Stomach (tissue), 9 donors: Measurements from ENCODE around the gene NELFCD. TPM values are rescaled to one million over a fixed set of nuclear protein-coding genes. Genes with fewer than 3 reads are reported as not detected.

ENCODE experiments used
- DNase-seq, 2 donors: peaks; one replicate each; pipeline versions ENCODE4 v3.0.0 to v3.0.0-alpha.2; 2013 to 2019
- H3K27ac ChIP-seq, 5 donors: fragments of 200-600 bp in 4 of 5; sonication (generic) in 4 of 5; one replicate each; pipeline ENCODE4 v1.5.1; 2013 to 2019; ENCODE audit warnings: mild to moderate bottlenecking in 1 of 5, moderate library complexity in 1 of 5
- H3K27me3 ChIP-seq, 3 donors: fragments of 200-600 bp; sonication (generic); one replicate each; pipeline ENCODE4 v1.5.1; 2017 to 2019; ENCODE audit warnings: mixed run types in 1 of 3
- H3K36me3 ChIP-seq, 4 donors: fragments of 200-600 bp; sonication (generic); 1 replicate in 3 of 4; 2 replicates in 1 of 4; pipeline ENCODE4 v1.5.1; 2016 to 2019
- H3K4me1 ChIP-seq, 4 donors: fragments of 200-600 bp; sonication (generic); one replicate each; pipeline ENCODE4 v1.5.1; 2016 to 2019
- H3K4me3 ChIP-seq, 4 donors: fragments of 200-600 bp; sonication (generic) in 3 of 4; one replicate each; pipeline ENCODE4 v1.5.1; 2016 to 2019; ENCODE audit warnings: mild to moderate bottlenecking in 1 of 4
- H3K9me3 ChIP-seq, 4 donors: fragments of 200-600 bp; sonication (generic); one replicate each; pipeline ENCODE4 v1.5.1; 2016 to 2019
- CTCF ChIP-seq, 7 experiments: fragments of 450-650 bp in 4 of 7; fragments of 200-600 bp in 3 of 7; sonication (generic) in 3 of 7; IDR thresholded peaks; one replicate each; pipeline ENCODE4 v1.5.1; 2016 to 2019; ENCODE audit warnings: antibody characterized with exemption in 7 of 7, control low read depth in 2 of 7, mild to moderate bottlenecking in 1 of 7
- EP300 ChIP-seq: sonication (generic); formaldehyde crosslinking; IDR thresholded peaks from one replicate; pipeline ENCODE4 v1.6.1; 2017; ENCODE audit warnings: antibody characterized with exemption
- POLR2A ChIP-seq, 4 donors: fragments of 450-650 bp; IDR thresholded peaks; one replicate each; pipeline ENCODE4 v1.6.1; 2016; ENCODE audit warnings: antibody characterized with exemption in 4 of 4, control low read depth in 2 of 4, mild to moderate bottlenecking in 1 of 4, moderate library complexity in 1 of 4
- POLR2AphosphoS5 ChIP-seq, 3 donors: sonication (generic); formaldehyde crosslinking; IDR thresholded peaks; one replicate each; pipeline ENCODE4 v1.6.1; 2016; ENCODE audit warnings: antibody characterized with exemption in 3 of 3
- WGBS, 5 donors: extraction: QIAGEN DNeasy Blood & Tissue Kit in 3 of 5; methylation state at CpG; one replicate each; pipeline versions ENCODE4 v1.1.5 to v1.1.7; 2013 to 2018; 5-methylcytosine and 5-hydroxymethylcytosine counted together
- intact Hi-C: fragments of 100-400 bp; cut with DNase I; formaldehyde crosslinking; loops from one replicate; pipeline ENCODE4 v1.15.1; 2023; ENCODE audit warnings: low total_unique reads
- polyA plus RNA-seq, 3 donors: library from polyadenylated mRNA; stranded (reverse); fragments of 200-250 nt; gene quantifications; one replicate each; pipeline ENCODE4 v1.2.3, GENCODE V29; 2013
- total RNA-seq, 5 donors: library from RNA; depleted of rRNA; stranded (reverse); fragments of >200 nt; gene quantifications; one replicate each; pipeline versions ENCODE4 v1.1.0 to v1.2.3, GENCODE V29; 2014 to 2016
- donor health status: healthy with polysubstance abuse.
- donor health status: Bipolar disorder and iron deficiency.
- donor health status: healthy.

NELFCD gene
- total and polyA plus RNA-seq, 8 donors, result 20.9 to 59.5 (median 41.2) TPM

DNA sequence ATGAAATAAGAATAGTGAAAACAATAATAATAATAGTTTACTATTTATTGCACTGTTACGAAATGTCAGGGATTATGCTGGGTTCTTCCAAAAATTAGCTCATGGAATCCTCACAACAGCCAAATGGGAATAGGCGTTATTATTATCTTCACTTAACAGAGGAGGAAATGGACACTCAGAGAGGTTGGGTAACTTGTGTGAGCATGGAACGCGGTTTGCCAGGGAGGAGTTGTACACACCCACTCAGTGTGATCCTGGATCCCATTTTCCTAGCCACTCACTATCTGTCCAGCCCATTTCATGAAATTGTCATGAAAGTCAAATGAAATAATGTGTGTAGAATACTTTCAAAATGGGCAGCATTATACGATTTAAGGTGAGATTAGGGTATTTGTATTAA is 4.6 kb downstream of the NELFCD start:
- DNase-seq, result peak in 1 of 2 donors; percentile 13
- H3K27ac ChIP-seq, result no peak overlapping the region
- TF ChIP-seq POLR2AphosphoS5 (IDR thresholded peaks at IDR 0.05), result no peak
- TF ChIP-seq EP300, result no peak
- no peak for TF ChIP-seq CTCF (IDR thresholded peaks at IDR 0.05)
- no peak for TF ChIP-seq POLR2A (IDR thresholded peaks at IDR 0.05)

GRCh38 chr20:58986286-58986967 is 5.4 kb downstream of the NELFCD start:
- Histone ChIP-seq H3K4me1 (peaks cover 14 to 49% (median 35%) of the 10 kb centered on the region in 4 donors), H3K36me3 (peaks cover 48 to 56% (median 56%) of the 10 kb centered on the region in 4 donors), H3K27ac (no peak overlapping the region), H3K9me3 (no peaks in the 10 kb centered on the region), H3K27me3 (no peaks in the 10 kb centered on the region), H3K4me3 (no peak overlapping the region)
- 72 to 76% (median 73%) methylated on average over 9 of the region's 9 CpGs for whole genome bisulfite sequencing, 5 donors
- TF ChIP-seq EP300 (no peak), POLR2AphosphoS5 (IDR thresholded peaks at IDR 0.05) (no peak), CTCF (IDR thresholded peaks at IDR 0.05) (no peak)
- peak in 1 of 2 donors; percentile 4 for DNase-seq
- intact Hi-C loops, result loop anchor here (10.0 kb wide), 2 partner anchors 58 to 82 kb away; partner anchors contain the start of gene PRELID3B

More for the DNA sequence above, 4.6 kb downstream of the NELFCD start:
- H3K9me3 ChIP-seq, result no peaks in the 10 kb centered on the region
- intact Hi-C loops, result loop anchor here (10.0 kb wide), 2 partner anchors 59 to 81 kb away; partner anchors contain the start of gene PRELID3B
- peaks cover 14 to 50% (median 36%) of the 10 kb centered on the region in 4 donors for H3K4me1 ChIP-seq
- H3K36me3 ChIP-seq, result peaks cover 41 to 48% (median 48%) of the 10 kb centered on the region in 4 donors
- H3K27me3 ChIP-seq, result no peaks in the 10 kb centered on the region
- no peak overlapping the region for H3K4me3 ChIP-seq
- 69 to 79% (median 75%) methylated on average over 5 of the region's 5 CpGs for WGBS, 5 donors

DNA sequence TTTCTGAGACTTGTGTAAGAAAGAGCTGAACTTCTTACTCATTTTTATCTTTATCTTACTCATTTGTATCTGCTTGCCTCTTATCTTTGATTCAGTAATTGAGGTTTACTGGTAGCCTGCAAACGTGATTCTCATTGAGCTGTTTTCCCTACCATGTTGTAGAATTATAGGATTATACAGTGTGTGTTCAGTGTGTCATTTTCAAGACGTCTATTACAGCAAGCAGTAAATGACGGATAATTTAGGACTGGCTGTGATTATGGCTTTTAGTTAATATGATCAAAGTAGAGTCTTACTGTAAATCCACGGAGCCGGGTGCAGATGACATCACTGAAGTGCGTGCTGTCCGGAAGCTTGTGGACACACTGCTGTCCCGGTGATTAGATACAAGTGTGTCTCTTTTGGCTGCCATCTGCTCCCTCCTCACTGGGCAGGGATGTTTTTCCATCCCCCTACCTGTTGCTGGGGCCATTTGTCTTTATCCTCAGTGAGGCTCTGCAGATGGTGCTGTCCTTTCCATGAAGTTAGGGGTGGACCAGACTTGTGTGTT is 6.0 kb downstream of the NELFCD start:
- TF ChIP-seq EP300, result no peak
- TF ChIP-seq CTCF (IDR thresholded peaks at IDR 0.05), result no peak
- no peak for TF ChIP-seq POLR2AphosphoS5 (IDR thresholded peaks at IDR 0.05)
- no peak for TF ChIP-seq POLR2A (IDR thresholded peaks at IDR 0.05)
- no peaks in the 10 kb centered on the region for H3K27me3 ChIP-seq
- peaks cover 53 to 62% (median 62%) of the 10 kb centered on the region in 4 donors for H3K36me3 ChIP-seq
- no peak overlapping the region for H3K4me3 ChIP-seq
- H3K27ac ChIP-seq, result no peak overlapping the region
- 79 to 88% (median 82%) methylated on average over 8 of the region's 8 CpGs for WGBS, 5 donors
- peak in 1 of 2 donors; percentile 3 for DNase-seq
- no peaks in the 10 kb centered on the region for H3K9me3 ChIP-seq
- intact Hi-C loops, result loop anchor here (10.0 kb wide), 2 partner anchors 58 to 82 kb away; partner anchors contain the start of gene PRELID3B
- peaks cover 14 to 44% (median 30%) of the 10 kb centered on the region in 4 donors for H3K4me1 ChIP-seq

DNA sequence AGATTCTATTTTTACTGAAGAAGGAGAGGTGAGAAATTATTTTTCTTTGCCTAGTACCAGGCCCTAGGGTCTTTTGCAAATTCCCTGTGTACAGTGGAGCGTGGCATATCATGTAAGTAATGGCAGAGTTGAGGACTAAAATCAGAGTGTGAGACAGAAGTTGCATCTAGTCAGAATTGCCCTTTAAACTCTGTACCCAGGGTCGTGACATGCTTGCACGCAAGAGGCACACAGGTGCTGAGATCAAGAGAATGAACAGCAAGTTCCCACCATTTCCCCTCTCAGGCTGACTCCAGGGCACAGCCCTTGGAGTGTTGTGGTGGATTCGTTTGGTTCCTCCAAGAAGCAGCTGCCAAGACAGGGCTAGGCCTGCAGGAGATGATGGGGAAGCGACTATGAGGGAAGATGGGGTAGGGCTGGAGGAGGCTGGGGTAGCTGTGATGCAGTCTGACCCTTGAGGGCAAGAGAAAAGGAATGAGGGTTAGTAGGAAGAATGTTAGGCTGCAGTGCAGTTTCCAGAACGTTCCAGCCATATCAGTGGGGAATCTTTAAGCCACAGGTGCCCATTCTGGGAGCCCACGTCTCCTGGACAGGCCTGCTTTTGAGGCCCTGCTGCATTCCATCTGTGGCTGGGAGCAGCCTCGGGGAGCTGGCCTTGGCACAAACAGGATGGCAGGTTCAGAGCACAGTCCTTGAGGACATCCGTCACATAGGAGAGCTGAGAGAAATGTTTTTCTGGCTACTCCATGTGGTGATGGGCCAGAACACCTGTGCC is 6.9 kb downstream of the NELFCD start:
- H3K36me3 ChIP-seq, result peaks cover 60 to 71% (median 71%) of the 10 kb centered on the region in 4 donors
- DNase-seq, result peak; percentile 0 to 11
- intact Hi-C loops, result loop anchor here (10.0 kb wide), 2 partner anchors 57 to 83 kb away; partner anchors contain the start of gene PRELID3B
- H3K9me3 ChIP-seq, result no peaks in the 10 kb centered on the region
- H3K4me3 ChIP-seq, result no peak overlapping the region
- H3K27me3 ChIP-seq, result no peaks in the 10 kb centered on the region
- peaks cover 8 to 35% (median 21%) of the 10 kb centered on the region in 4 donors for H3K4me1 ChIP-seq
- no peak overlapping the region for H3K27ac ChIP-seq
- WGBS, 5 donors, result 88 to 93% (median 90%) methylated on average over 8 to 9 of the region's 9 CpGs
- TF ChIP-seq POLR2A (IDR thresholded peaks at IDR 0.05) (no peak), EP300 (no peak), POLR2AphosphoS5 (IDR thresholded peaks at IDR 0.05) (no peak), CTCF (IDR thresholded peaks at IDR 0.05) (no peak)
